Retinal pigment epithelial cell (primary cell): ENCODE measurements around the gene EXOC4.

Experiments used
- DNase-seq: peaks from one replicate; pipeline ENCODE4 v3.0.0-alpha.2; 2010; ENCODE audit warnings: low read depth
- H3K4me3 ChIP-seq: 2 replicates; pipeline ENCODE4 v1.5.1; 2011; ENCODE audit warnings: mild to moderate bottlenecking, low read length, control low read depth, moderate library complexity
- TF ChIP-seq, protein P1 (sequence below): conservative IDR thresholded peaks from 2 replicates; pipeline ENCODE4 v1.5.1; 2011; ENCODE audit warnings: low read depth, low read length, control low read depth, inconsistent platforms

Gene EXOC4

DNA sequence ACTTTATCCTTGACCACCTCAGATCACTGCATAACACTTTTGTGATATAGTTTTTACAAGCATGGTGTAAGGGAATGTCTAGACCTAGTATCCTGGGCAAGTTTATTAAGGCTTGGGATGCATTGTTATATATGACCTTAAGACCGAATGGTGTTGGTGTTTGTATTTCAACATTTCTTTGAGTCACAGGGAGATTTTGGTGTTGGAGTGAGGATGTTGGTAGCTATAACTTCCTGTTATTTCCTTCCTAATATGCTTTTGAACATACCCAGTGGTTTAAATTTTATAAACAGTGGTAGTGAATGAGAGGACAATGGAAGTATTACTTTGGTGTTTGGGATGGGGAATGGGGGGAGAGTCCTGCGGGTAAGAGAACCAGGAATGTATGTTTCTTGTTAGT lies 2.6 kb downstream of the EXOC4 start:
- DNase-seq: no peak
- TF ChIP-seq, protein P1, sequence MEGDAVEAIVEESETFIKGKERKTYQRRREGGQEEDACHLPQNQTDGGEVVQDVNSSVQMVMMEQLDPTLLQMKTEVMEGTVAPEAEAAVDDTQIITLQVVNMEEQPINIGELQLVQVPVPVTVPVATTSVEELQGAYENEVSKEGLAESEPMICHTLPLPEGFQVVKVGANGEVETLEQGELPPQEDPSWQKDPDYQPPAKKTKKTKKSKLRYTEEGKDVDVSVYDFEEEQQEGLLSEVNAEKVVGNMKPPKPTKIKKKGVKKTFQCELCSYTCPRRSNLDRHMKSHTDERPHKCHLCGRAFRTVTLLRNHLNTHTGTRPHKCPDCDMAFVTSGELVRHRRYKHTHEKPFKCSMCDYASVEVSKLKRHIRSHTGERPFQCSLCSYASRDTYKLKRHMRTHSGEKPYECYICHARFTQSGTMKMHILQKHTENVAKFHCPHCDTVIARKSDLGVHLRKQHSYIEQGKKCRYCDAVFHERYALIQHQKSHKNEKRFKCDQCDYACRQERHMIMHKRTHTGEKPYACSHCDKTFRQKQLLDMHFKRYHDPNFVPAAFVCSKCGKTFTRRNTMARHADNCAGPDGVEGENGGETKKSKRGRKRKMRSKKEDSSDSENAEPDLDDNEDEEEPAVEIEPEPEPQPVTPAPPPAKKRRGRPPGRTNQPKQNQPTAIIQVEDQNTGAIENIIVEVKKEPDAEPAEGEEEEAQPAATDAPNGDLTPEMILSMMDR: no peak
- no peak overlapping the region for H3K4me3 ChIP-seq

DNA sequence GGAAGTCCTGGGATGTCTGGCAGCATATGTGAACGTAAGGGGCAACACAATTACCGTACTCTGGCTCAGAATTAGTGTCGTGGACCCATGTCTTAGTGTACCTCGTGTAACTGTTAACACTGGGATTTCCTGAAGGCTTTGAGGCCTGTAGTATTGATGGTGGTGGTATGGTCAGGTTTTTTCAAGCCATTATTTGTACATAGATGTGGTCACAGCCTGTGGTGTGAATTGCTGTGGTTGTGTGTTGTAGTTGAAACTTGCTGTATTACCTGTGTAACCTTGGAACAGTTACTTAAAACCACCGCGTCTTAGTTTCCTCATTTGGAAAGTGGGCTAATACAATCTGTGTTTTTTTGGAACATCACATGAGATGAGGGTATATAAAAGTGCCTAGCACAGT lies 5.3 kb downstream of the EXOC4 start:
- TF ChIP-seq, protein P1: no peak
- H3K4me3 ChIP-seq: no peak overlapping the region
- DNase-seq: no peak

DNA sequence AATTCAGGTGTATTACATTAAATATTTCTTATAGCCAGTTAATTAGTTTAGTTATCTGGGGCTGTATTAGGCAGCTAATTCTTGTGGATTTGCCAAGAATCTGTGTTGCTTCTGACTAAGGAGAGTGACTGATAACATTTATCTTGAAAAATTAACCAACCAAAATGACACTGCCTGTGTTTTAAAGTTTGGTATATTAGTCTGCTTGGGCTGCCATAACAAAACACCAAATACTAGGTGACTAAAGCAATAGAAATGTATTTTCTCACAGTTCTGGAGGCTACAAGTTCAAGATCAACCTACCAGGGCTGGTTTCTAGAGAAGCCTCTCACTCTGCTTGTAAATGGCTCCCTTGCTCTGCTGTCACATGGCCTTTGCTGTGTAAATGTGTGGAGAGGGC lies 12.9 kb downstream of the EXOC4 start:
- no peak overlapping the region for H3K4me3 ChIP-seq
- TF ChIP-seq, protein P1: no peak
- DNase-seq: no peak

DNA sequence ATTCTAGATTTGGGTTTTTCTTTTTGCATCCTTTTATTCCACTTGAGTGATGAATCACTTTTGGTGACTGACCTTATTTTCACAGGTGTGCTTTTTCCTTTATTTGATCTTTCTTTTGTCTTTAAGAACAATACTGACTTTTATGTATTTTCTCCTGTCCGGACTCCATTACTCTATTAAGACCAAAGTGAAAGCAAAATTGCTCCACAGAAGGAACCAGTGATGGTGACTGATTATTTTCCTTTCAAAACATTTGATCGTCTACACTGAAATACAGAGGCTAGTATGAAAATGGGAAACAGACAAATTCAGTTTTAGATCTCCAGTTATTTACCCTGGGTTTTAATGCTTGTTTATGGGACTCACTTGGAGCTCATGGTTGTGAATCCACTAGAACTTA lies 15.5 kb downstream of the EXOC4 start:
- no peak for DNase-seq
- H3K4me3 ChIP-seq: no peak overlapping the region
- TF ChIP-seq, protein P1: no peak

DNA sequence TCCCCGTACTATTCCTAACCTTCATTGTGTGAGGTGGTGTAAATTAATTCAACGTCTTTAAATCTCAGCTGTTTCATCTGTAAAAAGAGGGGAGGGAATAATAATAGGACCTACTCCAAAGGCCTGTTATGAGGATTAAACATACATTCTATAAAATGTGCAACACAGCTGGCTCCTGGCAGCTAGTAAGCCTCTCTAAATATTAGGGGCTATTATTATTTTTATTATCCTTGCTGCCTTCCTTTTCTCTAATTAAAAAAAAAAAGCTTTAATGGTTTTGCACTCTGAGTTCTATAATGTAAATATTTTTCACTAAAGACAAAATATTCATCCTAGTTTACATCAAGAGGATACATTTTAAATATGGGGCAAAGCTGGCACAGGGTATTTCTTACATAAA lies 19.5 kb downstream of the EXOC4 start:
- H3K4me3 ChIP-seq: no peak overlapping the region
- TF ChIP-seq, protein P1: no peak
- no peak for DNase-seq

DNA sequence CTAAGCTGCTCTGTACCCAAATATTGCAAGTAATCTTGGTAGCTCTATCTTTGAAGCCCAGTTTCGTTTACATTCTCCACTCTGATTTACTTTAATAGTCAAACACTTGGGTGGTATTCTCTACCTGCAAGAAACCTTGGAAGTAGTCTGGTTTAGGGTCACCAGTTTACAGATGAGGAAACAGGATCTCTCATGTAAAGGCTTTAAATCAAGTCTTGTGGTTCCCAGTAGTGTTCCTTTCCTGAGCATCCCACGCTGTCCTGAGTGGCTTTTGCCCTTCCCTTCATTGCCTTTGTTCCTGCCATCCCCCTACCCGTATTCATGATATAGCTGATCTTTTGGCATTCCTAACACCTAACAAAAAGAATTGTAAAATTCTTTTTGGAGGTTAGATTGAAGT lies 20.3 kb downstream of the EXOC4 start:
- TF ChIP-seq, protein P1: no peak
- no peak for DNase-seq
- H3K4me3 ChIP-seq: no peak overlapping the region

DNA sequence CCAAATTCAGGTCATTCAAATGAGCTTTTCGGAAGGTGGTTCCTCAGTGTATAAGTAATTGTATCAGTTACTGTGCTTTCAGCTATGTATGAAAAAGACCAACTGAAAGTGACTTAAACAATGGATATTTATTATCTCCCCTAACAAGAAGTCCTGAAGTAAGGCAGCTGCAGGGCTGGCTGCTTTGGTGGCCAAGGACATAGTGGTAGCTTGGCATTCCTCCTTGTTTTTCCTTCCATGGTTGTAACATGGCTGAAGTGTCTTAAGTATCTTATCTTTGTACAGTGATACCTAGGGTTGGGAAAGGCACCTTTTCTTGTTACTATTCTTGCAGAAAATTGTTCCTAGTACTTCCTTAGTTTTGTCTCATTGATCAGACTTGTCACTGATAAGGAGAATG lies 21.4 kb downstream of the EXOC4 start:
- no peak for DNase-seq
- no peak overlapping the region for H3K4me3 ChIP-seq
- TF ChIP-seq, protein P1: no peak
